Fibroblast of the aortic adventitia (primary cell): ENCODE data around the gene EGFLAM. TPM values are rescaled to one million over a fixed set of nuclear protein-coding genes. Genes with fewer than 3 reads are reported as not detected.
"Not testable (repeated sequence)": the region's sequence is repeated elsewhere in the genome, so short reads cannot be mapped to it uniquely, and the experiment has no call there.

Experiments used
- DNase-seq: peaks from one replicate; pipeline ENCODE4 v3.0.0-alpha.2; 2010; ENCODE audit warnings: low read depth
- H3K4me3 ChIP-seq: 2 replicates; pipeline ENCODE4 v1.5.1; 2011; ENCODE audit warnings: low read depth, mild to moderate bottlenecking, control low read depth, low read length, moderate library complexity
- CTCF ChIP-seq: IDR thresholded peaks from 2 replicates; pipeline ENCODE4 v1.5.1; 2011; ENCODE audit warnings: mild to moderate bottlenecking, low read length, control low read depth, inconsistent platforms; ENCODE audit not compliant: insufficient read depth
- total RNA-seq: library from RNA; depleted of rRNA; stranded (reverse); fragments of >200 nt; gene quantifications from 2 replicates; pipeline ENCODE4 v1.2.3, GENCODE V29; 2012; ENCODE audit warnings: low replicate concordance

Gene EGFLAM
- total RNA-seq, 1 donor: 16.2 TPM

GRCh38 chr5:38404667-38405276 lies 146.4 kb downstream of the EGFLAM start:
- TF ChIP-seq CTCF: peak; percentile 2
- no peak for DNase-seq
- no peak overlapping the region for H3K4me3 ChIP-seq

DNA sequence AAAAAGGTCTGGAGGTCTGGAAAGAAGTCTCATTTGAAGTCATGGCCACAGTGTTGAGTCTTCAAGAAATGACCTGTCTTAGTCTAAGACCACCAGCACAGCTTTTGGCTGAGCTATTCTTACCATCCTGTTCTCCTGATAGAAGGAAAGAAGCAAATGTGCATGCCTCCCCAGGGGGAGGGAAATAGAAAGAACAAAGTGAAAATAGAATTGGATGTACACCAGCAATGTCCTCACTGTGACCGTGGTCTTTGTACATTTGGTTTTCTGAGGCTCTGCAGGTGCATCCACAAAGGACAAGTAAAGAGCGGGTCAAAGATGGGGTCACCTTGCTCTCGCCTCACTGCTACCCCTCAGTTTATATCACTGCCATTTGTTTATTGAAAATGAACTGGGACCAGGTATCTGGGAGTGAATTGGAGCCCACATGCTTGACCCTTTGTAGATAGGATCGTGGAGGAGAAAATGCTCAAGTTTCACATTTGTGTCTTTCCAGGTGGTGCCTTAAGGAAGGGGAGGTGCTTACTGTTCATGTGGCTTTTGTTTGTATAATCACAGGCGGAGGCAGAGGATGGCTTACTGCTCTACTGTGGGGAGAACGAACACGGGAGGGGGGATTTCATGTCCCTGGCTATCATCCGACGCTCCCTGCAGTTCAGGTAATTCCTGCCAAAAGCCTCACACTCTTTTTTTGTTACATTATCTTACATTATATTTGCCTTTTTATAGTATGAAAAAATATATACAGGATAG lies 150.3 kb downstream of the EGFLAM start:
- H3K4me3 ChIP-seq: no peak overlapping the region
- no peak for TF ChIP-seq CTCF
- DNase-seq: no peak

DNA sequence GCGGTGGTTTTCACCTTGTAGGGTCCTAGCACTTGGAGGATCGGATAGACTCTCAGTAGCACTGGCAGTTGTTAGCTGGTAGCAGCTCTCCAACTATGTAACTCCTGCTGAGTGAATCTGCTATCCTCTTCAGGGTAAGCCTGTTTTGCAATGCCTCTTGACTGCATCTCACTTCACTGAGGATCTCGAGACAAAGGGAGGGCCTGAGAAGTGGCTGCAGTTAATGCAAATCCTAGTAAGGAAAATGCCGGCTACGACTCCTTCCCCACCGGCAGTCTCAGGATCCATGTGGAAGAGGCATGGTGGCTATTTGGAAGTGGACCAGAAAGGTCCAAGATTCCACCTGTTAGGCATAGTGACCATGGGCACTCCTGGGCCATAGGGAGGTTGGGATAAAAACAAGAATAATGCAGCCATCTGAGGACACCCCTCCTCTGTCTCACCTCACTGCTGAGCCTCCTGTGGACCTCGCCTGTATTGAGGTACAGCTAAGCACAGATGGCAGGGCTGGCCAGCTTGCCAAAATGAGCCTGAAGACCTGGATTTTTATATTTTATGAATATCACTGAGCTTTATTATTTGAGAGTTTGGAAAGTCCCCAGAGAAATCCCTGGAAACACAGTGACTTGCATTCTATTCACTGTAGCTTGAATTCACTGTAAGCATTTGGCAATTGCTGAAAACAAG lies 152.1 kb downstream of the EGFLAM start:
- no peak overlapping the region for H3K4me3 ChIP-seq
- DNase-seq: no peak
- no peak for TF ChIP-seq CTCF

DNA sequence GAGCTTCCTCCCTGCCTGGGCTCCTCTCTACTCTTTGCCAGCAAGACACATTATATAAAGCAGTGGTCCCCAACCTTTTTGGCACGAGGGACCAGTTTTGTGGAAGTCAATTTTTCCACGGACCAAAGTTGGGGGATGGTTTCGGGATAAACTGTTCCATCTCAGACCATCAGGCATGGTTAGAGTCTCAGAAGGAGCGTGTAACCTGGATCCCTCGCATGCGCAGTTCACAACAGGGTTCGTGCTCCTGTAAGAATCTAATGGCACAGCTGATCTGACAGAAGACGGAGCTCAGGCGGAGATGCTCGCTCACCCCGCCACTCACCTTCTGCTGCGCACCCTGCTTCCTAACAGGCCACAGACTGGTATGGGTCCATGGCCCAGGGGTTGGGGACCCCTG lies 155.3 kb downstream of the EGFLAM start:
- H3K4me3 ChIP-seq: no peak overlapping the region
- TF ChIP-seq CTCF: no peak
- no peak for DNase-seq

- no peak for TF ChIP-seq CTCF
- peak; percentile 53 for DNase-seq
- H3K4me3 ChIP-seq: no peak overlapping the region
Measured at GRCh38 chr5:38414348-38414747, 156.0 kb downstream of the EGFLAM start.

DNA sequence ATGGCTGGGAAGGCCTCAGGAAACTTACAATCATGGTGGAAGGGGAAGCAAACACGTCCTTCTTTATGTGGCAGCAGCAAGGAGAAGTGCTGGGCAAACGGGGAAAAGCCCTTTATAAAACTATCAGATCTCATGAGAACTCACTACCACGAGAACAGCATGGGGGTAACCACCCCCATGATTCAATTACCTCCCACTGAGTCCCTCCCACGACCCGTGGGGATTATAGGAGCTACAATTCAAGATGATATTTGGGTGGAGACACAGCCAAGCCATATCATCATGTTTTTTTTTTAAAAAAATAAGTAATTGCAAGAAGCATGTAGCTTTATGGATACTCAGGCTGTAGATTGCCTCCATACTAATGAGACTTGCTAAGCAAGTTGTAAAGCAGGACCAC lies 157.4 kb downstream of the EGFLAM start:
- DNase-seq, H3K4me3 ChIP-seq: not testable (repeated sequence)

- no peak for TF ChIP-seq CTCF
- peak; percentile 25 for DNase-seq
- no peak overlapping the region for H3K4me3 ChIP-seq
Measured at GRCh38 chr5:38417658-38418017, 159.3 kb downstream of the EGFLAM start.
